GM10266 (cell line): ENCODE measurements around the gene TRIM47.
"Not testable (repeated sequence)": the region's sequence is repeated elsewhere in the genome, so short reads cannot be mapped to it uniquely, and the experiment has no call there.

Source experiments
- DNase-seq: peaks from one replicate; pipeline ENCODE4 v3.0.0; 2012; ENCODE audit errors: extremely low spot score
- CTCF ChIP-seq: IDR thresholded peaks from 2 replicates; pipeline ENCODE4 v1.5.1; 2012; ENCODE audit warnings: mild to moderate bottlenecking, low read depth; ENCODE audit not compliant: control insufficient read depth, insufficient read depth; ENCODE audit errors: missing control alignments

Gene TRIM47

GRCh38 chr17:75876190-75876937, 2.0 kb downstream of the TRIM47 start:
- DNase-seq = peak; percentile 64

DNA sequence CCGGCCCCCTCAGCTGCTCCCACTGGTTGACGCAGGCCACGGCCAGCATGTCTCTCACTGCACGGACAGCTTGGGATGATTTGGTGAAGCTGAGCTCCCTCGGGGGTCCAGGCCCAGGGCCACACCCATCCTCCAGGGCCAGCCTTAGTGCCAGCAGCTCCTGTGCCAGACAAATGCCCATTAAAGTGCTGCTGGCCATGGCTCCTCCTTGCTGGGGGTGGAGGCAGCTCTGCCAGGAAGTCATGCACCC, 2.5 kb downstream of the TRIM47 start:
- DNase-seq = no peak
- no peak for TF ChIP-seq CTCF

More at GRCh38 chr17:75876190-75876937, 2.0 kb downstream of the TRIM47 start:
- TF ChIP-seq CTCF = peak; percentile 25

DNA sequence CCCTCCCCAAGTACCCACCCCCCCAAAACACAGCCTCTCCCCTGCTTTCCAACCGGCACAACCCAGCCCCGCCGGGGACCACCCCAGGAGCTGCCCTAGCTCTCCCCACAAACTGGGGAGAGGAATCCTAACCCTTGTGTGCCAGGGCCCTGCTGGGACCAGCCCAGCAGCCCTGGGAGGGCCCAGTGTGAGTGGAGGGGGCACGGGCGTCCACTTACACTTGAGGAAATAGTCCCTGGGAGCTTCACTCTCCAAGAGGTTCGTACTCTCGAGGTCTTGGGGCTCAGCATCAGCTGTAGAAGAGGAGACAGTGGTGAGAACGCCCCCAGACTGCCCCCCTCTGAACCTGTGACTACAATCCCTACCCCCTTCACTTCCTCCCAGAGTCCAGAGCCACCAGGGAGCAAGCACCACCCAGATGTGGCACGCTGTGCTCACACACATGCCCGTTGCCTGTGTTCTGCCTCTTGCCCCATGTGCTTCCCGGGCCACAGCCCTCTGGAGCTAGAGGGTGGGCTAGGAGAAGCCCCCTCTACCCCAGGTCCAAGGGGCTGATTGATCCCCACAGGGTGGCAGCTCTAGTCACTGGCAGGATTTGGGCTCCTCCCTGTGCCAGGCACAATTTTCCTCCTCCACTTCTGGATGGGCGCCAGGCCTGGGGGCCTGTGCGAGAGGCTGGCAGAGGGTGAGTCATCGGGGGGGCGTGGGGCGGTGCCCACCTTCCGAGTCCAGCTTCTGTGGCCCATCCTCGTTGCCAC, 3.0 kb downstream of the TRIM47 start:
- no peak for TF ChIP-seq CTCF
- no peak for DNase-seq

DNA sequence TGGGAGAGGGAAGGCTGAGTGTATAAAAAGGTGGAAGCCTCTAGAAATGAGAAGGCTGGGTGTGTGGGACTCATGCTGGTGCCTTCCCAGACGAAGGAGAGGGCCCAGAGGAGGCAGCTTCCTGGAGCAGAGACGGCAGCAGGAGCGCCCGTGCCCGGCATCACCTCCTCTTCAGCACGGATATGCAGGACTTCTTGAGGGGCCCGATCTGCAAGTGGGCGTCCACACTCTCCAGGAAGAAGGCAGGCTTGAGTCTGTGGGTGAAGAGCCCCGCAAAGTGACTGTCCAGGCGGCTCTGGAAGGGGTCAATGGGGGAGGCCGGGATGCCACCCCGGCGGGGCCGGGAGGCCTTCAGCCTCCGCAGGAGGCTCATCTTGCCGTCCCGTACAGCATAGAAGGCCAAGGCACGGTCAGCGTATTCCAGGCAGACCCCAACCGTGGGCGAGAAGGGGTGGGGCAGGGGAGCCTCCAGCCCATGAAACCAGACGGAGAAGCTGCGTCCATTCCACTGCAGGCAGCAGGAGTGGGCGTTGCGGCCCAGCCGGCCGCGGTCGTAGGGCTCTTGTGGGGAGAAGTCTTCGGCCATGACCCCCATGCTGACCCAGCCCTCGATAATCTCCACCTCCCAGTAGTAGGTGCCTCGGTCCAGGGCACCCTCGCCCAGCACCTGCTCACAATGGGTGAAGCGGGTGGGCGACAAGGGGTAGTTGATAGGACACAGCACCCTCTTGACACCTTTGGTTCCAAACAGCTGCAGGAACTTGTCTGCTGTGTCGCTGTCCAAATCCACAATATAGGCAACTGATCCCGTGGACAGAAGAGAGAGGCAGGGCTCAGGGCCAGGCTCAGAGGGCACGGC, 3.8 kb downstream of the TRIM47 start:
- no peak for DNase-seq
- no peak for TF ChIP-seq CTCF

GRCh38 chr17:75873587-75874322, 4.6 kb downstream of the TRIM47 start:
- DNase-seq = no peak
- TF ChIP-seq CTCF = no peak

GRCh38 chr17:75872434-75873351, 5.7 kb downstream of the TRIM47 start:
- no peak for TF ChIP-seq CTCF
- DNase-seq = no peak

- not testable (repeated sequence) for DNase-seq
Observed at GRCh38 chr17:75870228-75870627, 8.2 kb downstream of the TRIM47 start.
